IMR-90 (cell line): ENCODE data around the gene LYSMD2. TPM values are rescaled to one million over a fixed set of nuclear protein-coding genes. Genes with fewer than 3 reads are reported as not detected.

Source experiments
- ATAC-seq: fragments of 200-7000 bp; cut with Tn5 transposase; 2 replicates; pipeline ENCODE4 v1.9.1; 2020; ENCODE audit warnings: low read depth, mild to moderate bottlenecking, moderate library complexity
- BruUV-seq: library from RNA; stranded (reverse); fragments of 400-500 nt; replicated peaks from 2 replicates; lab custom pipeline; 2021; lab: Mats Ljungman, UMichigan
- CTCF ChIA-PET: fragments of 300-600 bp; formaldehyde crosslinking; extraction: SDS; loops from one replicate; lab custom pipeline; 2021; ENCODE audit warnings: antibody characterized with exemption; lab: Yijun Ruan, JAX
- POLR2A ChIA-PET: fragments of 300-600 bp; sonication (Branson Sonifier 250); formaldehyde crosslinking; loops from one replicate; lab custom pipeline; 2022; ENCODE audit warnings: antibody characterized with exemption; ENCODE audit not compliant: unreplicated experiment; lab: Charles Lee
- DNase-seq: peaks from one replicate; pipeline ENCODE4 v3.0.0; 2013
- H2AFZ ChIP-seq: replicated peaks from 2 replicates; pipeline ENCODE3; 2013; ENCODE audit warnings: low read length, mild to moderate bottlenecking; ENCODE audit not compliant: poor library complexity
- H2AK5ac ChIP-seq: 2 replicates; pipeline ENCODE4 v1.6.1; 2013; ENCODE audit warnings: low read depth, low read length, inconsistent platforms
- H2AK9ac ChIP-seq: replicated peaks from 2 replicates; pipeline ENCODE3; 2013; ENCODE audit warnings: mild to moderate bottlenecking, low read depth, low read length, moderate library complexity; ENCODE audit not compliant: poor library complexity
- H2BK120ac ChIP-seq: 2 replicates; pipeline ENCODE4 v1.6.1; 2013; ENCODE audit warnings: low read depth, low read length, inconsistent platforms
- H2BK15ac ChIP-seq: 3 replicates; pipeline ENCODE4 v1.6.1; 2013; ENCODE audit warnings: low read depth, low read length, inconsistent platforms
- H2BK20ac ChIP-seq: 2 replicates; pipeline ENCODE4 v1.6.1; 2013; ENCODE audit warnings: low read depth, mild to moderate bottlenecking, inconsistent platforms, low read length, moderate library complexity
- H2BK5ac ChIP-seq: 2 replicates; pipeline ENCODE4 v1.6.1; 2013; ENCODE audit warnings: mild to moderate bottlenecking, low read depth, low read length, inconsistent platforms; ENCODE audit not compliant: poor library complexity, severe bottlenecking
- H3K14ac ChIP-seq: replicated peaks from 2 replicates; pipeline ENCODE4 v1.6.1; 2013; ENCODE audit warnings: low read depth, low read length, inconsistent platforms
- H3K18ac ChIP-seq: 2 replicates; pipeline ENCODE4 v1.6.1; 2013; ENCODE audit warnings: low read depth, low read length, control low read depth
- H3K23ac ChIP-seq: 2 replicates; pipeline ENCODE4 v1.6.1; 2013; ENCODE audit warnings: low read depth, low read length, inconsistent platforms
- H3K27ac ChIP-seq: 2 replicates; pipeline ENCODE4 v1.5.1; 2013; ENCODE audit warnings: mild to moderate bottlenecking, control low read depth, low read length; ENCODE audit not compliant: insufficient read depth
- H3K27me3 ChIP-seq: 2 replicates; pipeline ENCODE4 v1.6.1; 2013; ENCODE audit warnings: low read length; ENCODE audit not compliant: control insufficient read depth, insufficient read depth
- H3K36me3 ChIP-seq: 2 replicates; pipeline ENCODE4 v1.6.1; 2013; ENCODE audit warnings: low read length, mixed read lengths; ENCODE audit not compliant: control insufficient read depth, insufficient read depth
- H3K4ac ChIP-seq: 2 replicates; pipeline ENCODE4 v1.6.1; 2013; ENCODE audit warnings: low read depth, low read length, inconsistent platforms
- H3K4me1 ChIP-seq: 2 replicates; pipeline ENCODE4 v1.6.1; 2013; ENCODE audit warnings: low read length, mixed read lengths; ENCODE audit not compliant: control insufficient read depth, insufficient read depth
- H3K4me2 ChIP-seq: 2 replicates; pipeline ENCODE4 v1.6.1; 2013; ENCODE audit warnings: low read depth, mild to moderate bottlenecking, control low read depth, low read length, moderate library complexity
- H3K4me3 ChIP-seq: 2 replicates; pipeline ENCODE4 v1.5.1; 2013; ENCODE audit warnings: low read depth, mild to moderate bottlenecking, control low read depth, low read length, moderate library complexity; ENCODE audit not compliant: insufficient read depth
- H3K56ac ChIP-seq: 2 replicates; pipeline ENCODE4 v1.6.1; 2013; ENCODE audit warnings: low read length, inconsistent platforms; ENCODE audit not compliant: insufficient read depth; ENCODE audit errors: extremely low read depth
- H3K79me1 ChIP-seq, 2 experiments: 2 replicates each; pipeline ENCODE4 v1.6.1; 2013; ENCODE audit warnings: low read length in 2 of 2, inconsistent platforms in 1 of 2, low read depth in 1 of 2
- H3K9ac ChIP-seq: 2 replicates; pipeline ENCODE4 v1.6.1; 2013; ENCODE audit warnings: low read depth, low read length, control low read depth
- H3K9me1 ChIP-seq: 2 replicates; pipeline ENCODE4 v1.6.1; 2013; ENCODE audit warnings: low read length, inconsistent platforms; ENCODE audit not compliant: insufficient read depth
- H3K9me3 ChIP-seq: 2 replicates; pipeline ENCODE4 v1.6.1; 2013; ENCODE audit warnings: low read length; ENCODE audit not compliant: control insufficient read depth, insufficient read depth
- H4K20me1 ChIP-seq: 2 replicates; pipeline ENCODE4 v1.6.1; 2013; ENCODE audit warnings: low read length, inconsistent platforms; ENCODE audit not compliant: insufficient read depth
- H4K5ac ChIP-seq: 2 replicates; pipeline ENCODE4 v1.6.1; 2013; ENCODE audit warnings: mild to moderate bottlenecking, low read depth, low read length, control low read depth
- H4K8ac ChIP-seq, 2 experiments: 2 replicates each; pipeline ENCODE4 v1.6.1; 2013; ENCODE audit warnings: low read depth in 2 of 2, low read length in 2 of 2, control low read depth in 1 of 2, inconsistent platforms in 1 of 2
- H4K91ac ChIP-seq: 2 replicates; pipeline ENCODE4 v1.6.1; 2013; ENCODE audit warnings: low read depth, low read length, inconsistent platforms; ENCODE audit not compliant: insufficient read depth
- BHLHE40 ChIP-seq: fragments of 150-350 bp; IDR thresholded peaks from 2 replicates; pipeline ENCODE4 v1.6.1; 2016; ENCODE audit warnings: mild to moderate bottlenecking, low read depth, low read length
- NFE2L2 ChIP-seq: fragments of 150-350 bp; IDR thresholded peaks from 2 replicates; pipeline ENCODE4 v1.6.1; 2016; ENCODE audit warnings: low read depth, mild to moderate bottlenecking, low read length
- USF2 ChIP-seq: fragments of 150-350 bp; IDR thresholded peaks from 2 replicates; pipeline ENCODE4 v1.6.1; 2017; ENCODE audit warnings: mild to moderate bottlenecking, antibody characterized with exemption, low read length, low read depth
- WGBS, 2 experiments: methylation state at CpG; one replicate each; pipeline versions ENCODE4 v1.1.5 to v1.1.7; 2013; ENCODE audit warnings: missing lambda C conversion rate in 2 of 2; ENCODE audit not compliant: insufficient read length in 1 of 2; ENCODE audit errors: extremely low coverage in 2 of 2; 5-methylcytosine and 5-hydroxymethylcytosine counted together
- dilution Hi-C: fragments of 300-500 bp; cut with HindIII; formaldehyde crosslinking; loops from one replicate; pipeline ENCODE4 v1.14.3; 2018; ENCODE audit warnings: low sequenced_read_pairs; ENCODE audit not compliant: unreplicated experiment
- in situ Hi-C: fragments of 300-500 bp; cut with MboI; formaldehyde crosslinking; loops from 3 replicates; pipeline ENCODE4 v1.14.3; 2019; ENCODE audit warnings: low sequenced_read_pairs, inconsistent platforms, mixed read lengths
- intact Hi-C: fragments of 100-400 bp; cut with micrococcal nuclease; formaldehyde crosslinking; loops from 2 replicates; pipeline ENCODE4 v1.10.0; 2022
- polyA plus RNA-seq, 3 experiments: library from polyadenylated mRNA; depleted of rRNA; stranded (reverse); fragments of >200 nt; gene quantifications; 2 replicates each; pipeline ENCODE4 v1.2.3, GENCODE V29; 2012; ENCODE audit warnings: low replicate concordance in 1 of 3
- total RNA-seq: library from RNA; depleted of rRNA; stranded (reverse); fragments of >200 nt; gene quantifications from 2 replicates; pipeline ENCODE4 v1.2.3, GENCODE V29; 2012

Gene LYSMD2
- total and polyA plus RNA-seq, 2 of the 4 experiments (the other 2 are of a cell fraction): 5.9 to 6.0 TPM

GRCh38 chr15:51702710-51703109 is 34.7 kb downstream of the LYSMD2 start:
- no peak overlapping the region for H4K8ac ChIP-seq
- TF ChIP-seq BHLHE40: no peak
- TF ChIP-seq NFE2L2: no peak
- TF ChIP-seq USF2: no peak
- H3K36me3 ChIP-seq: no peaks in the 10 kb centered on the region
- H2BK15ac ChIP-seq: no peak overlapping the region
- no peak overlapping the region for H3K56ac ChIP-seq
- intact Hi-C loops: no loop called here
- H4K20me1 ChIP-seq: no peaks in the 10 kb centered on the region
- H3K9ac ChIP-seq: no peak overlapping the region
- H3K4me1 ChIP-seq: no peaks in the 10 kb centered on the region
- H3K4ac ChIP-seq: no peak overlapping the region
- no peak overlapping the region for H2AK5ac ChIP-seq
- CTCF ChIA-PET: interaction anchor here (0.8 kb wide), 1 partner anchor 52 kb away, joined by 3 read pairs; no protein-coding TSS in a partner anchor
- H2BK5ac ChIP-seq: no peak overlapping the region
- dilution Hi-C loops: no loop called here
- POLR2A ChIA-PET: no interaction called here
- H2BK120ac ChIP-seq: no peak overlapping the region
- no peak overlapping the region for H3K4me2 ChIP-seq
- no peak overlapping the region for H2BK20ac ChIP-seq
- H3K9me3 ChIP-seq: no peaks in the 10 kb centered on the region
- H3K9me1 ChIP-seq: no peaks in the 10 kb centered on the region; the same call in 1 of the 2 replicates
- no peak overlapping the region for H3K27ac ChIP-seq
- H3K23ac ChIP-seq: no peak overlapping the region
- in situ Hi-C loops: no loop called here
- H2AFZ ChIP-seq: no peak overlapping the region
- H3K27me3 ChIP-seq: peaks cover 18% of the 10 kb centered on the region
- no peak overlapping the region for H3K18ac ChIP-seq
- DNase-seq: no peak
- no peak overlapping the region for H4K91ac ChIP-seq
- H3K79me1 ChIP-seq: no peaks in the 10 kb centered on the region
- ATAC-seq: no peak
- WGBS, 2 experiments: no CpG with 5 or more reads among the region's 1 CpG
- H2AK9ac ChIP-seq: no peak overlapping the region
- no peak overlapping the region for H4K5ac ChIP-seq
- no peak overlapping the region for H3K4me3 ChIP-seq
- no TSS peak for BruUV-seq
- H3K14ac ChIP-seq: no peak overlapping the region
